ENCODE measurements around the gene ST8SIA6. TPM values are rescaled to one million over a fixed set of nuclear protein-coding genes. Genes with fewer than 3 reads are reported as not detected.

Gene ST8SIA6
- total and polyA plus RNA-seq, 9 of the 15 experiments (the other 6 are each of a cell fraction or from before 2014, with no cell fraction given), result 0.69 to 6.7 (median 5.0) TPM

DNA sequence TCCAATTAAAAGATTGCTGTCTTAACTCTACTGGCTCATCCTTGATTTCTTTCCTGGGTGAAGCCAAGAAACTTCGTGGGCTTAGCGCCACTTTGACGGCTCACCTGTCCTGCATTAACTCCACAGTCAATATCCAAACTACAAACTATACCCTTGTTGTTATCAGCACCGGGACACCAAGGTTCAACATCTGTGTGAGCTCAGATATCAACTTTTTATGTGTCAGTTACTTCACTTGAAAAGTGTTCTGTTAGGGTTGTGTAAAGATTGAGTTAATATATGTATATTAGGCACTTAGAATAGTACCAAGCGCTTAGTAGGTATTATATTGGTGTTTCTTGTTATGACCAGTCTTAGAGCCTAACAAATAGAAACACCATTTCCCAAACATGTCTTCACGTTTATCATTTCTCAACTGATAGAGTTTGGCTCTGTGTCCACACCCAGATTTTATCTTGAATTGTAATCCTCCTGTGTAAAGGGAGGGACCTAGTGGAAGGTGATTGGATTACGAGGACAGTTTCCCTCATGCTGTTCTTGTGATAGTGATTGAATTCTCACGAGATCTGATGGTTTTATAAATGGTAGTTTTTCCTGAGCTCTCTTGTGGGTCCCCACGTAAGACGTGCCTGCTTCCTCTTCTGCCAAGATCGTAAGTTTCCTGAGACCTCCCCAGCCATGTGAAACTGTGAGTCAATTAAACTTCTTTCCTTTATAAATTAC lies 19.0 kb upstream of the ST8SIA6 start (continued):
- TF ChIP-seq WHSC1 (IDR thresholded peaks at IDR 0.05; ENCODE audit: low read length) (no peak), FOSL1 (tag; conservative IDR thresholded peaks at IDR 0.05) (peak; percentile 49; the same call in 1 of the 2 replicates), POLR2H (tag; IDR thresholded peaks at IDR 0.05; ENCODE audit: low read depth) (peak; percentile 56; the same call in 1 of the 2 replicates), FOS (IDR thresholded peaks at IDR 0.05; ENCODE audit: extremely low read depth, insufficient read length) (no peak), ZNF583 (CRISPR knock-in tag; IDR thresholded peaks at IDR 0.05) (no peak), TRIM24 (IDR thresholded peaks at IDR 0.05) (peak in 1 of 2 experiments; percentile 37; a peak in 1 of 4 replicates), ZNF143 (CRISPR knock-in tag; IDR thresholded peaks at IDR 0.05) (no peak), ZNF764 (CRISPR knock-in tag; IDR thresholded peaks at IDR 0.05; ENCODE audit: low read depth) (no peak), TAL1 (IDR thresholded peaks at IDR 0.05) (peak; percentile 72), GATA2 (CRISPR knock-in tag; IDR thresholded peaks at IDR 0.05) (peak; percentile 51; the same call in 1 of the 2 replicates), DPF2 (IDR thresholded peaks at IDR 0.05) (peak; percentile 83), GATAD2A (IDR thresholded peaks at IDR 0.05) (0 out of 2 replicates have a peak, but pooled peaks have one; percentile 66), GTF3C2 (IDR thresholded peaks at IDR 0.05; ENCODE audit: borderline replicate concordance, extremely low read depth, insufficient read length) (no peak), BCOR (IDR thresholded peaks at IDR 0.05) (no peak), HDAC2 (IDR thresholded peaks at IDR 0.05) (0 out of 2 replicates have a peak, but pooled peaks have one; percentile 26), NR0B1 (IDR thresholded peaks at IDR 0.05; ENCODE audit: partially characterized antibody) (no peak), MEIS2 (IDR thresholded peaks at IDR 0.05; ENCODE audit: partially characterized antibody) (peak; percentile 27), ZNF280A (IDR thresholded peaks at IDR 0.05; ENCODE audit: low read depth, partially characterized antibody) (no peak), FOXM1 (IDR thresholded peaks at IDR 0.05; ENCODE audit: low read depth) (0 out of 2 replicates have a peak, but pooled peaks have one; percentile 35), FOXM1 (CRISPR knock-in tag; IDR thresholded peaks at IDR 0.05; ENCODE audit: low read depth) (no peak), SOX6 (IDR thresholded peaks at IDR 0.05) (peak; percentile 8; the same call in 1 of the 2 replicates), ZKSCAN1 (IDR thresholded peaks at IDR 0.05; ENCODE audit: low read depth, low read length) (peak; percentile 92), KLF16 (IDR thresholded peaks at IDR 0.05) (no peak; the same call in 1 of the 2 replicates), BMI1 (IDR thresholded peaks at IDR 0.05; ENCODE audit: low read length) (no peak)

All from K562 (cell line).